ENCODE data around the gene ROM1.

DNA sequence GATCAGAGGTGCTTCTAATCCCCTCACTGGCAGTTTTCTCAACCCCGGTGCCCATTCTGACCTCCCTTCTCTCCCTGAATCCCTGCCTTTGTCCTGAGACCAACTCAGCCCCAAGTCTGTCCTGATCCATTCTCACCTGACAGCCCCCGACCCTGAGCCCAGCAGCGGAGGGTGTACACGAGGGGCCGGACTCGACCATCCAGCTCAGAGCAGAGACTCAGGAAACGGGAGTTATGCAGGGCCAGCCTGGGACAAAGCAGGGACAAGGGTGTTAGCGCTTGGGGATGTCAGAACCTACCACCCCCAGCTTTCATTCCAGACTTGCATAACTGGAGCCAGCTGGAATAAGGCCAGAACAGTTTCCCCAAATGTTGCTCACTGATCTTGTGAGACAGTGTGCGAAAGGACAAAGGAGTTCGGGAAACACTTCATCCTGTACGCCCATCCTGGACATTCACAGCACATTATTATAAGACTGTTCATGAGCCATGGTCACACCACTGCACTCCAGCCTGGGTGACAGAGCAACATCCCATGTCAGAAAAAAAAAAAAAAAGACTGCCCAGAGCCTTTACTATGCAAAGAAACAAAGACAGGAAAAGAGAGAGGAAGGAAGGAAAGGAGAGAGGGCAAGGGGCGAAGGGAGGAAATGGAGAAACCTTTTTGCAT lies 35.9 kb upstream of the ROM1 start:
- TF ChIP-seq POLR2A (IDR thresholded peaks at IDR 0.05; ENCODE audit: low read depth, low read length), result no peak
- TF ChIP-seq POU2F2 (IDR thresholded peaks at IDR 0.05; ENCODE audit: low read depth, low read length), result no peak
- TF ChIP-seq SPI1 (IDR thresholded peaks at IDR 0.05; ENCODE audit: low read depth, low read length), result no peak
